Erythroblast (primary cell): ENCODE results near the gene RAP1GAP2.

Experiments used
- GATA1 ChIP-seq: IDR thresholded peaks from 2 replicates; pipeline ENCODE4 v1.6.1; 2011; ENCODE audit warnings: low read depth, mild to moderate bottlenecking, control low read depth, low read length, moderate library complexity
- POLR2A ChIP-seq: IDR thresholded peaks from 2 replicates; pipeline ENCODE4 v1.6.1; 2011; ENCODE audit warnings: mild to moderate bottlenecking, low read length

DNA sequence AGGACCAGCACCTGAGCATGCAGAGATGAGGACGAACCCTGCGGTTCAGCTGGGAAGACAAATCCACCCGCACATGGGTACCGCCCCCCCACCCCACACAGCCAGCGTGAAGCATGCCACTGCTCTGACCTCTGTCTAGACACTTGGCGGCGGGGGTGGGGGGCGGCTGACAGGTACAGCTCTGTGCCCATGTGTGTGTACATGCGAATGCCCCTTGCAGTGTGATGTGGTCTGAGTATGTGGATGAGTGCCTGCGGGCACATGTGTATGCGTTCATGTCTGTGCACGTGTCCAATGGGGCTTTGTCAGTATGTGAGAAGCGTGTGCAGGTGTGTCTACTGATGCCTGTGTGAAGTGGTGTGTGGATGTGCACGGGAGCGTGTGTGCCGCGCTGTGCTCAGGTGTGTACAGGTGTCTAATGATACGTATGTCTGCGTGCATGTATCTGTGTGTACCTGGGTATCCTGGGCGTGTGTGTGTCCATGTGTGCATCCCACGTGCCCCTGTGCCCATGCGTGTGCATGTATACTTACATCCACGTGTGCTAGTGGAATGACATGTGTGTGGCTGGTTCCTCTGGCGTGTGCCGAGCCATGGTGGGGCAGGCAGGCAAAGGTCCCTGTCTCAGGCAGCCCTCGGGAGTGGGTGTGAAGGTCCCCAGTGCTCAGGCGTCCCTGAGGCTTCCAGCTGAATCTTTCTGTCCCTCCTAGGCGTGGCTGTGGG lies 636 bp upstream of the RAP1GAP2 start:
- TF ChIP-seq POLR2A (no peak), GATA1 (no peak)
